Prostate gland (tissue), 2 donors: ENCODE data around the gene NR1D1.

ENCODE experiments used
- CTCF ChIP-seq, 4 experiments: fragments of 200-600 bp in 2 of 4; fragments of 450-650 bp in 2 of 4; sonication (generic) in 2 of 4; IDR thresholded peaks; 1 replicate in 3 of 4; 2 replicates in 1 of 4; pipeline ENCODE4 v1.5.1; 2016 to 2019; ENCODE audit warnings: antibody characterized with exemption in 4 of 4, mild to moderate bottlenecking in 2 of 4, moderate library complexity in 2 of 4
- POLR2A ChIP-seq: fragments of 450-650 bp; IDR thresholded peaks from one replicate; pipeline ENCODE4 v1.6.1; 2016; ENCODE audit warnings: antibody characterized with exemption, mild to moderate bottlenecking
- POLR2AphosphoS5 ChIP-seq: sonication (generic); formaldehyde crosslinking; IDR thresholded peaks from one replicate; pipeline ENCODE4 v1.6.1; 2017; ENCODE audit warnings: antibody characterized with exemption

GRCh38 chr17:40058186-40058784, 42.1 kb downstream of the NR1D1 start:
- TF ChIP-seq CTCF (IDR thresholded peaks at IDR 0.05) = no peak
- TF ChIP-seq POLR2A = no peak
- peak; percentile 26 for TF ChIP-seq POLR2AphosphoS5
